ENCODE data around the gene ELOVL2. TPM values are rescaled to one million over a fixed set of nuclear protein-coding genes. Genes with fewer than 3 reads are reported as not detected.

Gene ELOVL2
- total RNA-seq, 4 donors from 2014 or later: 0.07 TPM; not detected in 3

- no peak for DNase-seq (ENCODE audit: low spot score in 2 of 2)
- intact Hi-C loops (cut with DNase I; ENCODE audit: low total_unique reads): no loop called here
- WGBS, 2 donors: 53 to 65% methylated on average over 5 of the region's 5 CpGs
- no peak for TF ChIP-seq POLR2A (IDR thresholded peaks at IDR 0.05)
- TF ChIP-seq, protein P1, sequence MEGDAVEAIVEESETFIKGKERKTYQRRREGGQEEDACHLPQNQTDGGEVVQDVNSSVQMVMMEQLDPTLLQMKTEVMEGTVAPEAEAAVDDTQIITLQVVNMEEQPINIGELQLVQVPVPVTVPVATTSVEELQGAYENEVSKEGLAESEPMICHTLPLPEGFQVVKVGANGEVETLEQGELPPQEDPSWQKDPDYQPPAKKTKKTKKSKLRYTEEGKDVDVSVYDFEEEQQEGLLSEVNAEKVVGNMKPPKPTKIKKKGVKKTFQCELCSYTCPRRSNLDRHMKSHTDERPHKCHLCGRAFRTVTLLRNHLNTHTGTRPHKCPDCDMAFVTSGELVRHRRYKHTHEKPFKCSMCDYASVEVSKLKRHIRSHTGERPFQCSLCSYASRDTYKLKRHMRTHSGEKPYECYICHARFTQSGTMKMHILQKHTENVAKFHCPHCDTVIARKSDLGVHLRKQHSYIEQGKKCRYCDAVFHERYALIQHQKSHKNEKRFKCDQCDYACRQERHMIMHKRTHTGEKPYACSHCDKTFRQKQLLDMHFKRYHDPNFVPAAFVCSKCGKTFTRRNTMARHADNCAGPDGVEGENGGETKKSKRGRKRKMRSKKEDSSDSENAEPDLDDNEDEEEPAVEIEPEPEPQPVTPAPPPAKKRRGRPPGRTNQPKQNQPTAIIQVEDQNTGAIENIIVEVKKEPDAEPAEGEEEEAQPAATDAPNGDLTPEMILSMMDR (IDR thresholded peaks at IDR 0.05): no peak
- H3K4me3 ChIP-seq (ENCODE audit: low read depth, poor library complexity, severe bottlenecking): no peak overlapping the region
These were observed 31.8 kb downstream of the ELOVL2 start for GRCh38 chr6:11012295-11012754.

DNA sequence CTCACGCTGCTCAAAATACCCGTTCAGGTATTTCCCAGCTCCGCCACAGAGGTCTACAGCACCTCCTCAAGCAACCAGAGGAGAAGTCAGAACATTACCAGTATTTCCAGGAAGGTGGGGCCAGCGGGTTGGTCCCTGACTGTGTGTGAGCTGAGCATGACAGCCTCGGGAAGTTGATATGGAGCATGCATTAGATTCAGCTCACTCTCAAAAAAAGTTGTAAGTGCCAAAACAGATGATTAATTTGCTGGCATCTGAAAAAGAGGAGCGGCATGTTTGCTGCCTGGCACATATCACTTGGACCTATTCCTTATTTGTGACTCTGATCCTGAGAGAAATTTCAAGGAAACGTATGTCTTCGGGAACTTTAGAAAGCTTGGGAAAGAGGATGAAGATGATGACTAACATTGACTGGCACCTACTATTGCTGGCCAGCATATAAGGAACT, 32.3 kb downstream of the ELOVL2 start:
- peak in 1 of 2 donors; percentile 17 for DNase-seq (ENCODE audit: low spot score in 2 of 2)
- no peak overlapping the region for H3K4me3 ChIP-seq (ENCODE audit: low read depth, poor library complexity, severe bottlenecking)
- intact Hi-C loops (cut with DNase I; ENCODE audit: low total_unique reads): no loop called here
- WGBS, 2 donors: 32 to 34% methylated on average over 8 of the region's 8 CpGs
- TF ChIP-seq POLR2A (IDR thresholded peaks at IDR 0.05): no peak
- TF ChIP-seq, protein P1 (IDR thresholded peaks at IDR 0.05): no peak

DNA sequence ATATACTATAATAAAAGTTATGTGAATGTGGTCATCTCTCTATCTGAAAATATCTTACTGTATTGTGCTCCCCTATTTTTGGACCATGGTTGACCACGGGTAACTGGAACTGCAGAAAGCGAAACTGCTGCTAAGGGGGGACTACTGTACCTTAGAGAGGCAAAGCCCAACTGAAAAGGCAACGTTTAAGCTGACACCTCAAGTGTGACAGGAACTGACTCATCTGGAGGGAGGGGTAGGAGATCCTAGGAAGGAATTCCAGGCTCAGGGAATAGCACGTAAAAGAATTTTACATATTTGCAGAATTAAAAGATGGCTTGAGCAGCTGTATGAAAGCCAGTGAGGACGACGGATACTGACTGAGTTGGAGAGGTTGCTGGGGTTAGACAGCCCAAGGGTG, 34.8 kb downstream of the ELOVL2 start:
- WGBS, 2 donors: 41 to 43% methylated on average over 6 of the region's 6 CpGs
- TF ChIP-seq, protein P1 (IDR thresholded peaks at IDR 0.05): no peak
- TF ChIP-seq POLR2A (IDR thresholded peaks at IDR 0.05): no peak
- H3K4me3 ChIP-seq (ENCODE audit: low read depth, poor library complexity, severe bottlenecking): no peak overlapping the region
- no peak for DNase-seq (ENCODE audit: low spot score in 2 of 2)
- intact Hi-C loops (cut with DNase I; ENCODE audit: low total_unique reads): no loop called here

DNA sequence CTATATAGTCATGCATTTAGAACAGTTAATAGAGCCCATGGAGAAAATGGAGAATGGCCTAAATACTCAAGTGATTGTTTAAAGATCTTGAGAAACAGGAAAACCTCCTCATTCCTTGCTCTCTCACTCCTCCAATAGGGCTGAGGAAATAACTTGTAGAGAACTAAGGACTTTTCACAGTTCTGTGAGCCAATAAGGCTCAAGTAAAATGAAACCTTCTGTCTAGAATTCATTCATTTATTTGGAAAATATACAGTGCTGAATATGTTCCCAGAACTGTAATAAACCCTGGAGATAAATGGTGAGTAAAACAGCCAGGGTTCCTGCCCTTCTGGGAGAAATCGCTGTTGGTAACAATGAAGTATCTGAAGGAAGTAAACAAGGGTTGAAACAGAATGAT, 35.3 kb downstream of the ELOVL2 start:
- intact Hi-C loops (cut with DNase I; ENCODE audit: low total_unique reads): no loop called here
- H3K4me3 ChIP-seq (ENCODE audit: low read depth, poor library complexity, severe bottlenecking): no peak overlapping the region
- TF ChIP-seq, protein P1 (IDR thresholded peaks at IDR 0.05): no peak
- no peak for TF ChIP-seq POLR2A (IDR thresholded peaks at IDR 0.05)
- DNase-seq (ENCODE audit: low spot score in 2 of 2): no peak
- WGBS, 2 donors: 28 to 44% methylated on average over 1 of the region's 1 CpG

DNA sequence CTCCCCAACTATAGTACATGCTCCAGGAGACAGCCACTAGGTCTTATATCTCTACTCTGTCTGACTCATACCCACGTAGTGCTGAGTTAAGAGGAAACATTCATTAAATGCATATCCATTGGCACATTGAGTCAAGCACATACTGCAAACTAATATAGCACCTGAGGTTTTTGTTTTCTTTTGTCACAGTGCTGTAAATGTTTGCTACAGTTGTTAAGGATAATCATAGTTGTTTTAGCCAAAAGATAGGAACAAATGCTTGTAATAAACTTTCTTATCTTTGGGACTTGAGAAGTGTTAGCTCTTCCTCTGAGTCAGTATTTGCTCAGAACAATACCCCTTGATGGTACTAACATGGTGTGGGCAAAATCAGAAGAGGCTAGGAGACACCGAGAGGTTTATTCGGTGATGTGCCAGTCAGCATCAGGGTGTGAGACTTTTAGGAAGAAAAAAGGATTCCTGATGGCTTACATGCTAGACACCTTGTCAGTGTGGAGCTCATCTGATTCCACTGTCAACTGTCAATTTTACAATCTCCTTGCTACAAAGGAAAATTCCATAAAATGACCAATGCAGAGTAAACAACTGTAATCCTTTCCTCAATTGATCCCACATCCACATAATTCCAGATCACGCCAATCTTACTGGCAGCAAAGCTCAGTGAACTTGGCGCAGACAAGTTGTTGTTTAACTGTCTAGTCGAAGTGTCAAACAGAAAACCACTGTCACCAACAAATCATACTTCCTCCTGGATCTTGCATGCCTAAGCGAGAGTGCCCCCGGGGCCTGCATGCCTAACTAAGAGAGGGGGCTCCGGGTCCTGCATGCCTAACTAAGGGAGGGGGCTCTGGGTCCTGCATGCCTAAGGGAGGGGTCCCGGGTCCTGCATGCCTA, 36.1 kb downstream of the ELOVL2 start:
- 50 to 57% methylated on average over 10 of the region's 10 CpGs for WGBS, 2 donors

More for the DNA sequence above, 36.1 kb downstream of the ELOVL2 start:
- no peak overlapping the region for H3K4me3 ChIP-seq (ENCODE audit: low read depth, poor library complexity, severe bottlenecking)
- TF ChIP-seq POLR2A (IDR thresholded peaks at IDR 0.05): no peak
- TF ChIP-seq, protein P1 (IDR thresholded peaks at IDR 0.05): no peak
- intact Hi-C loops (cut with DNase I; ENCODE audit: low total_unique reads): no loop called here
- DNase-seq (ENCODE audit: low spot score in 2 of 2): no peak
